Muscle layer of colon (tissue), 2 donors: ENCODE results near the gene PECR.

Experiments used
- H3K27ac ChIP-seq: one replicate; pipeline ENCODE4 v1.7.0; 2013; ENCODE audit warnings: low read depth, mild to moderate bottlenecking, low read length, moderate library complexity
- H3K27me3 ChIP-seq, 2 donors: one replicate each; pipeline ENCODE4 v1.7.0; 2013; ENCODE audit warnings: low read length in 2 of 2, mild to moderate bottlenecking in 2 of 2; ENCODE audit not compliant: insufficient read depth in 2 of 2, control insufficient read depth in 1 of 2
- H3K36me3 ChIP-seq: one replicate; pipeline ENCODE4 v1.7.0; 2013; ENCODE audit warnings: mild to moderate bottlenecking, low read length; ENCODE audit not compliant: insufficient read depth
- H3K4me1 ChIP-seq: one replicate; pipeline ENCODE4 v1.7.0; 2013; ENCODE audit warnings: mild to moderate bottlenecking, low read length; ENCODE audit not compliant: insufficient read depth
- H3K4me3 ChIP-seq, 2 donors: one replicate each; pipeline ENCODE4 v1.7.0; 2013; ENCODE audit warnings: low read length in 2 of 2, low read depth in 1 of 2, mild to moderate bottlenecking in 1 of 2, moderate library complexity in 1 of 2
- H3K9ac ChIP-seq: one replicate; pipeline ENCODE4 v1.7.0; 2013; ENCODE audit warnings: low read length
- H3K9me3 ChIP-seq: one replicate; pipeline ENCODE4 v1.7.0; 2013; ENCODE audit warnings: mild to moderate bottlenecking, low read length
- donor health status: abdominal sarcoma.
- donor health status: Adenocarcinoma of cecum.

The PECR gene

GRCh38 chr2:216064665-216065064 lies 16.9 kb downstream of the PECR start:
- H3K9me3 ChIP-seq, result no peaks in the 10 kb centered on the region
- no peak overlapping the region for H3K4me3 ChIP-seq
- no peak overlapping the region for H3K27ac ChIP-seq
- H3K9ac ChIP-seq, result no peak overlapping the region
- no peaks in the 10 kb centered on the region for H3K27me3 ChIP-seq
- H3K36me3 ChIP-seq, result peaks cover 17% of the 10 kb centered on the region
- H3K4me1 ChIP-seq, result peaks cover 3% of the 10 kb centered on the region

- Histone ChIP-seq H3K9me3 (no peaks in the 10 kb centered on the region), H3K9ac (no peak overlapping the region), H3K27me3 (no peaks in the 10 kb centered on the region), H3K27ac (no peak overlapping the region), H3K4me3 (no peak overlapping the region), H3K4me1 (peaks cover 3% of the 10 kb centered on the region), H3K36me3 (peaks cover 17% of the 10 kb centered on the region)
Measured at GRCh38 chr2:216064014-216064630, 17.5 kb downstream of the PECR start.

DNA sequence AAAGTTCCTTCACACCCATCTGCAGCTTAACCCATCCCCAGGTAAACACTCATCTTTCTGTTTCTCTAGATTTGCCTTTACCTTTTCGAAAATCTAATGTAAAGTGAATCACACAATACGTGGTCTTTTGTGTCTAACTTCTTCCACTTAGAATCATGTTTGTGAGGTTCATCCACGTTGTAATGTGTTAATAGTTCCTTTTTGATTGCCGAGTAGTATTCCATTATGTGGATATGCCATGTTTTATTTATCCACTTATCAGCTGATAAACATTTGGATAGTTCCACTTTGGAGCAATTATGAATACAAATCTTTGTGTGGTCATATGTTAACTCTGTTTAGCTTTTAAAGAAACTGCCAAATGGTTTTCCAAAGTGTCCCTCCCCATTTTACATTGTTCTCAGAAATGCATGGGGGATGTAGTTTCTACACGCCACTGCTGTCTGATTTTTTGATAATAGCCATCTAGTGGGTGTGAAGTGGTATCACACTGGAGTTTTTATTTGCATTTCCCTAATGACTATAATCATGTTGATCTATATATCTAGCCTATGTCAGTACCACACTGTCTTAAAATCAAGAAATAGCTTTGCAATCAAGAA lies 22.3 kb downstream of the PECR start:
- no peak overlapping the region for H3K4me3 ChIP-seq
- no peak overlapping the region for H3K9ac ChIP-seq
- no peaks in the 10 kb centered on the region for H3K36me3 ChIP-seq
- H3K27ac ChIP-seq, result no peak overlapping the region
- no peaks in the 10 kb centered on the region for H3K4me1 ChIP-seq
- no peaks in the 10 kb centered on the region for H3K9me3 ChIP-seq
- no peaks in the 10 kb centered on the region for H3K27me3 ChIP-seq

DNA sequence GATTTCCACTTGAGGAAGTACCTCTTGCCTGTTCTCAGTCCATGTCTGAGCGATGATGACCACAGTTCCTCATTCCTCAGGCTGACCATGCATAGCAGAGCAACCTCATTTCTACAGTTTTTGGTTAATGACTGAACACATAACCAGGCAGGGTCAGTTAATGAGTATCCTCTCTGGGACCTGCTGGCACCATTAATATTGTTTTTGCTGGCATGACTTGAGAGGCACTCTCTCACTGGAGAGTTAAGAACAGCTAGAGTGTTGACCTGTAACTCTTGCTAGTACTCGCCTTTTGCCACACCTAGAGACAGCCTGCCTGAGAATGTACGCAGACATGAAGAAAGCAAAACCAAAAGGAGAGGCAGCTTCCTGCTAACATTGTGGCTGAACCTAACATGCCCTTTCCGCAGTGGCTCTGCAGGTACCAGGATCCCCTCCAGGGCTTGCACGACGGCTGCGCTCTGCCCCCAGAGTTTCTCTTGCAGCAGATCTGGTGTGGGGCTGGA lies 23.9 kb downstream of the PECR start:
- Histone ChIP-seq H3K4me3 (no peak overlapping the region), H3K27ac (no peak overlapping the region), H3K9ac (no peak overlapping the region)

DNA sequence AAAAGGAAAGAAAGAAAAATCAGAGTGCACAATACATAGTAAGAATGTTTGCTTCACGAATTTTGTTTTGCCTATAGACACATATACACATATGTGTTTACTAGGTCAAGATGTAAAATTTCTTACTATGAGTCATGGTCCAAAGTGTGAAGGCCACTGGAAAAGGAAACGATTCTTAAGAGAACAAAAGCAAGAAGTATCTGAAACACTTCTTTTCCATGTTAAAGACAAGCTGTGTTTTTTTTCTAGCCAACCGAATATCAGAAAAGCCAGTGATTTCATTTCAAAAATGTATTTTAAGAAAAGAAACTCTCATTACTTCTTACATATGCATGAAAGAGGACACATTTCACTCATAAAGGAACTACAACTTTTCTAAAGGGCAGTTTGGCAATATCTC lies 24.9 kb downstream of the PECR start:
- Histone ChIP-seq H3K27me3 (no peaks in the 10 kb centered on the region), H3K9ac (no peak overlapping the region), H3K27ac (no peak overlapping the region), H3K4me1 (no peaks in the 10 kb centered on the region), H3K4me3 (no peak overlapping the region), H3K36me3 (no peaks in the 10 kb centered on the region), H3K9me3 (no peaks in the 10 kb centered on the region)

More for the DNA sequence above, 23.9 kb downstream of the PECR start:
- H3K36me3 ChIP-seq, result no peaks in the 10 kb centered on the region
- no peaks in the 10 kb centered on the region for H3K9me3 ChIP-seq
- no peaks in the 10 kb centered on the region for H3K4me1 ChIP-seq
- no peaks in the 10 kb centered on the region for H3K27me3 ChIP-seq

DNA sequence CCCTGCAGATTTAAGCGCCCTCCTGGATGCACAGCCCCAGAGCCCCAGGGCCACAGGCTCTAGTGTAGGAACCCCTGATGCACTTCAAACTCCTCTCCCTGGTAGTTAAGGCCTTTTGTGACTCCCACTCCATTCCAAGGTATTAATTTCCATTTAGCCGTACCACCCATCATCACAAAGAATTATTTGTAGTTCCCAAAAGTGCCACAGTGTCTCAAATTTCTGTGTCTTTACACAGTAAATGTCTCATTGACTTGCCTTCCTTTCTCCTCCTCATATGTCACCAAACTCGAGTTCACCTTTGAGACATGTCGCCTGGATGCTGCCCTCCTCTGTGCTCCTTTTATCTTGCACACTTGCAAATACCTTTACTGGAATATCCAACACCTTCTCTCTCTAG lies 25.9 kb downstream of the PECR start:
- Histone ChIP-seq H3K9me3 (no peaks in the 10 kb centered on the region), H3K4me3 (no peak overlapping the region), H3K27ac (no peak overlapping the region), H3K36me3 (no peaks in the 10 kb centered on the region), H3K9ac (no peak overlapping the region), H3K4me1 (no peaks in the 10 kb centered on the region), H3K27me3 (no peaks in the 10 kb centered on the region)

DNA sequence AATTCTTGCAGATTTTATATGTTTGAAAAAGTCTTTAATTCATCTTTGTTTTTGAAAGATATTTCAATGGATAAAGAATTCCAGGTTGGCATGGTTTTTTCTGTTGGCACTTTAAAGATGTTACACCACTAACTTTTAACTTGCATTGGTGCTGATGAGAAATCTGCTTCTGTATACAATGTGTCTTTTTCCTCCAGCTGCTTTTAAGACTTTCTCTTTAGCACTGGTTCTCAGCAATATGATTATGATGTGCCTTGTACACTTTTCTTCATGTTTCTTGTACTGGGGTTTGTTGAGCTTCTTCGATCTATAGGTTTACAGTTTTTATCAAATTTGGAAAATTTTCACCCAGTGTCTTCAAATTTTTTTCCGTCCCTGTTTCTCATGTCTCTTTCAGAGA lies 29.2 kb downstream of the PECR start:
- H3K9me3 ChIP-seq, result no peaks in the 10 kb centered on the region
- H3K4me3 ChIP-seq, result no peak overlapping the region
- H3K27ac ChIP-seq, result no peak overlapping the region
- H3K27me3 ChIP-seq, result no peaks in the 10 kb centered on the region
- H3K4me1 ChIP-seq, result no peaks in the 10 kb centered on the region
- peaks cover 4% of the 10 kb centered on the region for H3K36me3 ChIP-seq
- H3K9ac ChIP-seq, result no peak overlapping the region

DNA sequence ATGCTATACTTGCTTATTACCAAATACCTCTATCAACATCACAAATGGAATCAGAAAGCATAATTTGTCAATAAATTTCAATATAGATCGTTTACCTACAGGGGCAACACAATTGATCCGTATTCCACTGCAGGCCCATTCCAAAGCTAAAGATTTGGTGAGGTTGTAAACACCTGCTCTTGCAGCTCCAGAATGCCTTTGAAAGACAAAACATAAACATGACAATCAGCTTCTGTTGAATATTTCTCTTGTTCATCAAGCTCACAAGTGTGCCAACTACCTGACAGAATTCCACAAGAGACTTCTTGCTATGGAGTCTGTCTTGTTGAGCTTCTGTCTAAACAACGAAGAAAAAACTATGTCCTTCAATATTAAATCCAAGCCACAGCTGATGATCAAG lies 30.3 kb downstream of the PECR start:
- H3K9ac ChIP-seq, result no peak overlapping the region
- no peaks in the 10 kb centered on the region for H3K4me1 ChIP-seq
- no peak overlapping the region for H3K27ac ChIP-seq
- peaks cover 4% of the 10 kb centered on the region for H3K36me3 ChIP-seq
- H3K27me3 ChIP-seq, result no peaks in the 10 kb centered on the region
- no peak overlapping the region for H3K4me3 ChIP-seq
- no peaks in the 10 kb centered on the region for H3K9me3 ChIP-seq

GRCh38 chr2:216049452-216049851 lies 32.2 kb downstream of the PECR start:
- Histone ChIP-seq H3K36me3 (peaks cover 4% of the 10 kb centered on the region), H3K9me3 (no peaks in the 10 kb centered on the region), H3K27ac (no peak overlapping the region), H3K27me3 (no peaks in the 10 kb centered on the region), H3K4me3 (no peak overlapping the region), H3K4me1 (no peaks in the 10 kb centered on the region), H3K9ac (no peak overlapping the region)

GRCh38 chr2:216047397-216047796 lies 34.2 kb downstream of the PECR start:
- Histone ChIP-seq H3K4me3 (no peak overlapping the region), H3K9ac (no peak overlapping the region), H3K27me3 (no peaks in the 10 kb centered on the region), H3K4me1 (no peaks in the 10 kb centered on the region), H3K9me3 (no peaks in the 10 kb centered on the region), H3K36me3 (peaks cover 4% of the 10 kb centered on the region), H3K27ac (no peak overlapping the region)

DNA sequence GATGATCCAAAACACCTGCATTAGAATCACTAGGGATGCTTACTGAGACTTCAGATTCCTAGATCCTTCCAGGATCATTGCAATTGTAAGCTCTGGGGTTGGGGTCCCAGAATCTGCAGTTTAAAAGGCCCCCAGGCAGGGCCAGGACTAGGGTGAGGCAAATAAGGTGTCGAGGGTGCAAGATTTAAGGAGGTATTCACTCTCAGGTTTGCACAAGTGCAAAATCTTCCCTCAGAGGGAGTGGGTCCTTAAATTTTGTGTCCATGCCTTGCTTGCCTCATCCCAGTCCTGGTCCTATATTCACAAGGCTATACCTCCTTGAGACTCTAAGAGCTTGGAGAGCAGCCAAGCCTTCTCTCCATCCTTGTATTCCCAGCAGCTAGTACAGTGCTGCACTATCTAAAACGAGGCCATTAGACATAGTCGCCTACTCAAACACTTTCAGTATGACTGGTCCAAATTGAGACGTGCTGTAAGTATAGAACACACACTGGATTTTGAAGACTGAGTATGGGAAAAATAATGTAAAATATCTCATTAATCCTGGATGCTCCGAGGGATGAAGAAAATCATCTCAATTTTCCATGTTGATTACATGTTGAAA lies 36.6 kb downstream of the PECR start:
- Histone ChIP-seq H3K27ac (no peak overlapping the region), H3K9me3 (no peaks in the 10 kb centered on the region), H3K4me3 (no peak overlapping the region), H3K36me3 (peaks cover 4% of the 10 kb centered on the region), H3K9ac (no peak overlapping the region), H3K4me1 (no peaks in the 10 kb centered on the region), H3K27me3 (no peaks in the 10 kb centered on the region)

GRCh38 chr2:216043949-216044348 lies 37.7 kb downstream of the PECR start:
- no peak overlapping the region for H3K4me3 ChIP-seq
- peaks cover 3% of the 10 kb centered on the region for H3K36me3 ChIP-seq
- no peaks in the 10 kb centered on the region for H3K27me3 ChIP-seq
- no peak overlapping the region for H3K9ac ChIP-seq
- H3K4me1 ChIP-seq, result no peaks in the 10 kb centered on the region
- H3K27ac ChIP-seq, result no peak overlapping the region
- H3K9me3 ChIP-seq, result no peaks in the 10 kb centered on the region
